ENCODE results near the gene SLFN5. TPM values are rescaled to one million over a fixed set of nuclear protein-coding genes. Genes with fewer than 3 reads are reported as not detected.
A peak's percentile ranks its signal among the peaks of the same experiment; 100 is the strongest.

The SLFN5 gene
- total and polyA plus RNA-seq, 4 donors = 1.9 to 7.8 (median 3.4) TPM

GRCh38 chr17:35243561-35244340 lies 879 bp downstream of the SLFN5 start:
- TF ChIP-seq MAX (IDR thresholded peaks at IDR 0.05) (no peak), NR2F2 (IDR thresholded peaks at IDR 0.05) (no peak), FOXA2 (IDR thresholded peaks at IDR 0.05) (no peak)
- no peak for DNase-seq (ENCODE audit: low spot score)
- no peaks in the 10 kb centered on the region for H3K36me3 ChIP-seq (ENCODE audit: control insufficient read depth in 4 of 4, insufficient read depth in 3 of 4, low read depth in 1 of 4, low read length in 3 of 4)
- peaks cover 3 to 20% (median 7%) of the 10 kb centered on the region in 4 donors for H3K4me1 ChIP-seq (ENCODE audit: control insufficient read depth in 4 of 4, insufficient read depth in 4 of 4, low read length in 3 of 4)
- H3K9ac ChIP-seq (ENCODE audit: low read depth in 1 of 2, low read length in 2 of 2) = peak overlapping the region; percentile 90 to 96
- H3K4me3 ChIP-seq (ENCODE audit: low read depth in 1 of 3, low read length in 3 of 3) = peak overlapping the region; percentile 60 to 93 (median 89)
- peak overlapping the region; percentile 95 for H3K27ac ChIP-seq (ENCODE audit: low read depth in 1 of 2, low read length in 2 of 2)
- H3K27me3 ChIP-seq (ENCODE audit: control insufficient read depth in 4 of 4, insufficient read depth in 4 of 4, low read length in 3 of 4) = no peaks in the 10 kb centered on the region
- no peaks in the 10 kb centered on the region for H3K9me3 ChIP-seq (ENCODE audit: control insufficient read depth in 4 of 4, low read length in 3 of 4)
- 26% methylated on average over 14 of the region's 14 CpGs for WGBS

GRCh38 chr17:35244341-35245195 lies 1.7 kb downstream of the SLFN5 start:
- Histone ChIP-seq H3K9me3 (ENCODE audit: control insufficient read depth in 4 of 4, low read length in 3 of 4) (no peaks in the 10 kb centered on the region), H3K9ac (ENCODE audit: low read depth in 1 of 2, low read length in 2 of 2) (peak overlapping the region in 1 of 2 donors; percentile 32), H3K4me1 (ENCODE audit: control insufficient read depth in 4 of 4, insufficient read depth in 4 of 4, low read length in 3 of 4) (peaks cover 3 to 16% (median 6%) of the 10 kb centered on the region in 4 donors), H3K36me3 (ENCODE audit: control insufficient read depth in 4 of 4, insufficient read depth in 3 of 4, low read depth in 1 of 4, low read length in 3 of 4) (no peaks in the 10 kb centered on the region), H3K27ac (ENCODE audit: low read depth in 1 of 2, low read length in 2 of 2) (peak overlapping the region; percentile 95), H3K27me3 (ENCODE audit: control insufficient read depth in 4 of 4, insufficient read depth in 4 of 4, low read length in 3 of 4) (no peaks in the 10 kb centered on the region), H3K4me3 (ENCODE audit: low read depth in 1 of 3, low read length in 3 of 3) (peak overlapping the region in 1 of 3 donors; percentile 27)
- 50% methylated on average over 13 of the region's 13 CpGs for WGBS
- no peak for DNase-seq (ENCODE audit: low spot score)
- TF ChIP-seq FOXA1 (IDR thresholded peaks at IDR 0.05) = no peak
- peak; percentile 51 for TF ChIP-seq NR2F2 (IDR thresholded peaks at IDR 0.05)
- TF ChIP-seq MAX (IDR thresholded peaks at IDR 0.05) = no peak
- no peak for TF ChIP-seq ATF3 (IDR thresholded peaks at IDR 0.05)
- no peak for TF ChIP-seq REST (IDR thresholded peaks at IDR 0.05)
- peak in 1 of 2 donors; percentile 11 for TF ChIP-seq RAD21 (IDR thresholded peaks at IDR 0.05)
- no peak for TF ChIP-seq FOXA2 (IDR thresholded peaks at IDR 0.05)
- TF ChIP-seq EGR1 (IDR thresholded peaks at IDR 0.05; ENCODE audit: low read depth in 2 of 2) = no peak

- Histone ChIP-seq H3K4me3 (ENCODE audit: low read depth in 1 of 3, low read length in 3 of 3) (no peak overlapping the region), H3K27me3 (ENCODE audit: control insufficient read depth in 4 of 4, insufficient read depth in 4 of 4, low read length in 3 of 4) (no peaks in the 10 kb centered on the region), H3K9ac (ENCODE audit: low read depth in 1 of 2, low read length in 2 of 2) (no peak overlapping the region), H3K4me1 (ENCODE audit: control insufficient read depth in 4 of 4, insufficient read depth in 4 of 4, low read length in 3 of 4) (peaks cover 3 to 16% (median 6%) of the 10 kb centered on the region in 4 donors), H3K36me3 (ENCODE audit: control insufficient read depth in 4 of 4, insufficient read depth in 3 of 4, low read depth in 1 of 4, low read length in 3 of 4) (no peaks in the 10 kb centered on the region), H3K27ac (ENCODE audit: low read depth in 1 of 2, low read length in 2 of 2) (no peak overlapping the region), H3K9me3 (ENCODE audit: control insufficient read depth in 4 of 4, low read length in 3 of 4) (no peaks in the 10 kb centered on the region)
- 79% methylated on average over 1 of the region's 1 CpG for WGBS
- DNase-seq (ENCODE audit: low spot score) = no peak
- TF ChIP-seq EGR1 (IDR thresholded peaks at IDR 0.05; ENCODE audit: low read depth in 2 of 2) = no peak
- TF ChIP-seq JUND (IDR thresholded peaks at IDR 0.05) = no peak
- TF ChIP-seq REST (IDR thresholded peaks at IDR 0.05) = no peak
- TF ChIP-seq NR2F2 (IDR thresholded peaks at IDR 0.05) = no peak
- TF ChIP-seq MAX (IDR thresholded peaks at IDR 0.05) = no peak
- no peak for TF ChIP-seq HNF4A (conservative IDR thresholded peaks at IDR 0.05)
- no peak for TF ChIP-seq YY1 (IDR thresholded peaks at IDR 0.05)
- TF ChIP-seq ATF3 (IDR thresholded peaks at IDR 0.05) = no peak
- no peak for TF ChIP-seq TAF1 (conservative IDR thresholded peaks at IDR 0.05)
- no peak for TF ChIP-seq FOXA2 (IDR thresholded peaks at IDR 0.05)
- no peak for TF ChIP-seq FOXA1 (IDR thresholded peaks at IDR 0.05)
- TF ChIP-seq HNF4G (IDR thresholded peaks at IDR 0.05) = no peak
Observed at GRCh38 chr17:35245196-35245486, 2.3 kb downstream of the SLFN5 start.
